Activated CD8-positive, alpha-beta memory T cell treated with anti-CD3 and anti-CD28 coated beads, Interleukin-2, amount 50 U/mL, for 24 hours (primary cell): ENCODE data around the gene DDX10.
"Not testable (repeated sequence)": the region's sequence is repeated elsewhere in the genome, so short reads cannot be mapped to it uniquely, and the experiment has no call there.

ENCODE experiments used
- DNase-seq: peaks from one replicate; pipeline ENCODE4 v3.0.0-alpha.2; 2020; ENCODE audit errors: extremely low read depth

The DDX10 gene

DNA sequence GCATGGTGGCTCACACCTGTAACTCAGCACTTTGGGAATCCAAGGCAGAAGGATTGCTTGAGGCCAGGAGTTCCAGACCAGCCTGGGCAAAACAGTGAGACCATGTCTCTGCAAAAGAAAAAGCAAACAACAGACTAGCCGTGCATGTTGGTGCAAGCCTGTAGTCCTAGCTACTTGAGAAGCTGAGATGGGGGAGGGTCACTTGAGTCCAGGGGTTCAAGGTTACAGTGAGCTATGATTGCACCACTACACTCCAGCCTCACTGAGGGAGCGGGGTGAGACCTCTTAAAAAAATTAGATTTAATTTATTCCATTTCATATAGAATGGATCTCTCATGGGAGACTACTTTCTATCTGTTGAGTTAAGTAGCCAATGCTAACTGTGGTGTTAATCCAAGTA lies 50.4 kb downstream of the DDX10 start:
- DNase-seq: no peak

DNA sequence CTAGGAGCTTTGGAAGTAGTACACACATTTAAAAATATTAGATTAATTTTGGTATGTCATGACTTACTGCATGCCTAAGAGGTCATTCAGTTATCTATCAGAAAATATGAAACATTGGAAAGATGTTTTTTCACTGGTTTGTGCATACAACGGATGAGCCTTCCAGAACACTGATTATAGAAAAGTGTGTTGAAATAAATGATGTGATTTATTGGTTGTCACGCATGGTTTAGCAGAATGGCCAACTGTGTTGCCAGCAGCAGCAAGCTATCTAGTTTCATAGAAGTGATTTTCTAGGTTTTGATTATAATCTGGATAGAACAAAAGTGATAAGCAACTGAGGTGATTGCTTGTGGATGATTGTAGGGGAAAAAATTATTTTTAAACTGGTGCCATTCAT lies 53.6 kb downstream of the DDX10 start:
- DNase-seq: no peak

DNA sequence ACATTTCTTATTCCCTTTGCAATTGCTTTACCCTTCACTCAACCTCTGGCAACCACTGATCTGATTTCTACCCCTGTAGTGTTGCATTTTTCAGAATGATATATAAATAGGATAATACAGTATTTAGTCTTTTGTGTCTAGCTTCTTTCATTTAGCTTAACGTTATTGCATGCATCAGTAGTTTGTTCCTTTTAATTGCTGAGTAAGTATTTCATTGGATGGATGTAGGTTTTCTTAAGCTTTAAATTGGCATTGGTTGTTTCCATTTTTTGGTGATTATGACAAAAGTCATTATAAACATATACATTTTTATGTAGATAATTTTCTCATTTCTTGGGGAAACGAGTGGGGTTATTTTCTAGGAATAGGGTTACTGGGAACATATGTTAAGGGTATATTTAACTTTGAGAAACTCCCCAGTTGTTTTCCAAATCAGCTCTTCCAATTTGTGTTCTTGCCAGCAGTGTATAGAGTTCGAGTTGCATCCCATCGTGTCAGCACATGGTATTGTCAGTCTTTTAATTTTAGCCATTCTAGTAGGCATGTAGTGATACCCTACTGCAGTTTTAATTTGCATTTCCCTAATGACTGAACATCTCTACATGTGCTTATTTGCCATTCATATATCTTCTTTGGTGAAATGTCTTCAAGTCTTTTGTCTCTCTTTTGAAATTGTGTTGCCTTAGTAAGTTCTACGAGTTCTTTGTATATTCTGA lies 60.3 kb downstream of the DDX10 start:
- no peak for DNase-seq

DNA sequence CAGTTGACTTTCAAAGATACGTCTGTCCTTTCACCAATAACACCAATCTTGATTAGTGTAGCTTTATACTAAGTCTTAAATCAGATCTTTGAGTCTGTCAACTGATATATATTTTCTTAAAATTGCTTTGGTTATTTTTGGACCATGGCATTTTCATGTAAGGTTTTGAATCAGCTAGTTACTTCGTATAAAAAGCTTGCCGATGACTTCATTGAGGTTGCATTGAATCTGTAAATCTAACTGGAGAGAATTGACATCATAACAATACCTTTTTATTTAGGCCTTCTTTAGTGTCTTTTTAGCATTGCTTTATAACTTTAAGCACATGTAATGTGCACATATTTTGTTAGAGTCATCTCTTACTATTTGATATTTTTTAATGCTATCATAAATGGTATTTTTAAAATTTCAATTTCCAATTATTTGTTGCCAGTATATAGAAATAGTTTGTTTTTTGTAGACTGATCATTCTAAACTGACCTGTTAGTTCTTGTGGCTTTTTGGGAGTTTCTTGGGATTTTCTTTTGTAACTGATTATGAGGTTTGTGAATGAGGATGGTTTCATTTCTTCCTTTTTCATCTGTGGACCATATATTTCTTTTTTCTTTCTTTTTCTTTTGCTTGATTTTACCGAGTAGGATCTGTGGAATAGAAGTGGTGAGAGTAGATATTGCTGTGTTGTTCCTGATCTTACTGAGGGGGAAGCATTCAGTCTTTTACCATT lies 61.4 kb downstream of the DDX10 start:
- DNase-seq: no peak

DNA sequence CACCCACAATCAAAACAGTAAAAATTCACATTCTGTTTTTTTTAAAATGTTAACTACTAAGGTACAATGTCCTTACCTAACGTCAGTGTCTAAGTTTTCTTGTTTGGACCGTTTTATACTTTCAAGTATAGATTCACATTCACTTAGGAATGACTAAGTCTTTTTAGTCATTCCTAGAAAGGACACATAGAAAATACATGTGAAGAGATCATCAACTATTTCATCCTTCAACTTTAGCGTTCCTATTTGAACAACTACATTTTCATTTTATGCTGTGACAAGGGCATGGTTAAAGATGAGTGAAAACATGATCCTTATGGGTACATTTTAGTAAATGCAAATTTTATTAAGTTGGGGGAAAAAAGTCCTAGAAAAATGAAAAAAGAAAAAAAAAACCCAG lies 62.8 kb downstream of the DDX10 start:
- DNase-seq: no peak

DNA sequence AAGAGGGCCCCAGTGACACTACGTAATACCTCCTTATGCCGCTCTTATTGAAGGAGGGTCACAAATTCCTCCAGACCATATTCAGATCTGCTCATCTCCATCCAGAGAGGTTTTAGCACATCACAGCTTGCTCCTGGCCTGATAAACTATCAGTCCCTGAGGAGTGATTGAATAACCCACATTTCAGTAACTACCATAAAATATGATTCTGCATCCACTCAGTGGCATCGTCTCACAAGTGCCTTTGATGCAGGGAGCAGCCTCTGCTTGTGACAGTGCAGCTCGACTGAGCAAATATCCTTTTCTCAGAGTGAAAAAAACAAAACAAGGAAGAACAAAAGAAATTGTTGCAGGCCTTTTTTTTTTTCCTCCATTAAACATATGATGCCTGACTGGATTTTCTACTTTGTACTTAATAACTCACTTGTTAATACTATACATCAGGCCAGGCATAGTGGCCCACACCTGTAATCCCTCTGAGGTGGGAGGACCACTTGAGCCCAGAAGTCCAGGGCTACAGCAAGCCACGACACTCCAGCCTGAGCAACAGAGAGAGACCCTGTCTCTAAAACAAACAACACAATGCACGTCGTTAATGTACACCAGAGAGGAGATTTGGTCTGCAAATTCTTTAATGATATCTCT lies 64.5 kb downstream of the DDX10 start:
- DNase-seq: no peak

DNA sequence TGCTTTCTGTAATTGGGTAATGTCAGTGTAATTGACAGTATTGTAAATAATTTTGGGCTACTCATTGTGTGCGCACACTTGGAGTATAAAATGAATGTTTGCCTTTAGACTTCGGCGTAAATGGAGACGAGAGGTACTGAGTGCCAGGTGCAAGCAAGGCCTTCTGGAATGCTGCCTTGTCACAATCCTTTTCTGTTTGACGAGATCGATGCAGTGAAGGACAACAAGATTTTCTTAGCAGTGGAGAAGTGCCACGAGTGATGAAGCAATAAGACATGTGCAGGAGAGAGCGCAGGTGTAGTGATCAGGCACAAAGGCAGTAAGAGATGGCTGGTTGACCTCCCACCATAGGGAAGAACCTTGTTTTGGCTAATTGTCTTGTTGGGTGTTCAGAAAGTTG lies 67.5 kb downstream of the DDX10 start:
- no peak for DNase-seq

DNA sequence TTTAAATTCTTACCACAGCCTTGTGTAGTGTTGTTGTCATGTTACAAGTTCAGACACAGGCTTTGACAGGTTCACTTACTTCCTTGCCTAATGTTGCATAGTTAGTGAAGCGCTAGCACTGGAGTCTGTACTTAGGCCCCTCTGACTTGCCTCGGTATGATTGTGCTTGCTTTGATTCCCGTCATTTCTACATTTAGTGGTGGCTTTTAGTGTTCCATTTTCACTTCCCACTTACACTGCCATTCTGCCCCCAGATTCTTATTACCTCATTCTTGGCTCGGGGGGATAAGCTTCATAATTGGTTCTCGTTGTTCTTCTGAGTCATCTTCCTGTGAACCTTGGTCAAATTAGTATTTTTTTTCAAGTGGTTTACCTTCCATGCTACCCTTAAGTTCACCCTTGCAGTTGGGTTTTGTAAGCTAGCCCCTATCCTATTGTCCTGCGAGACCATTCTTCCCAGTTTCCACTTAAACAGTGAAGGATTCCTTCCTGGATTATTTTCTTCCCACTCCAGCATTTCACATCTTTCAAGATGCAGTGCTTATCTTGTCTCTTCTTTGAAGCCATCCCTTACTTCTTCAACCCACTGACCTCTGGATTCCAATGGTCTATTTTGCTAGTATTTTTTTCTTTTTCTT lies 68.7 kb downstream of the DDX10 start:
- peak; percentile 15 for DNase-seq

DNA sequence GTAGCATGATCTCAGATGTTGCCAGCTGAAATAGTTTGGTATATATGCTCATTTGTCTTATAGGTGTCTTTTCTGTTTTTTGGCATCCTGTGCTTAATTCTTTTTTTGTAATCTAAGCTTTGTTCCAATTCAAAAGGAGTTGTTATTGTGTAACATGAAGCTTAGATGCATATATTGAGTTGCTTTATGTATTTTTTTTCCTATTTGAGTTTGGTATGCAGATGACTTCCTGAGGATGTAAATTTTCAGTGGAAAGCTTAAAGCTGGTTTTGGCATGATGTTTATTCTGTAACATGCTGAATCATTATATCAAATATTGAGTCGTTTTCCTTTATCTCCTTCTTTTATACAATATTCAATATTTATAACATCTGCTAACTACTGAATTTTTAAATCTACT lies 69.4 kb downstream of the DDX10 start:
- DNase-seq: no peak

DNA sequence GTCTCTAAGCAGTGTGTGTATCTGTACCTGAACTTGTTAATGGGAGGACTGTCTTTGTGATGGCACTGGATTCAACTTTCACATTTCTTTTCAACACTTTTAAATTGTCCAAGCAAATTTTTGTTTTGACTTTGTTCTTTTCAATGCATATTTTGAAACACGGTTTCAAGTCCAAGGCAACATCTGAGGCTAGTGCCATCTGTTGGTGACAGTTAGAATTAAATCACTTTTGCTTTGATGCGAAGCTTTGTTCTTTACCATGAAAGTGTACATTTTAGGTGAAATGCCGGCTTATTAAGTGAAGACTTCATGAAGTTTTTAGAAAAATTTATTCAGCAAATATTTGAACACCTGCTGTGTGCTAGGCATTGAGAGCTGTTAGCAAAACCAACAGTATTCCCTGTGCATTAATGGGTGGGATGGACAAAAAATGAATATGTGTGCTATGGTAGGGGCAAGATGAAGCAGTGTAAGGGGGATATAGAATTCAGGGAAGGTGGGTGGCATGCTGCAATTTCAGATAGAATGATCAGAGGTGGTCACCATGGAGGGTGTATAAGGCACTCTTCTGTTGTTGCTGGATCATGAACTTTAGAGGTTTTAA lies 70.2 kb downstream of the DDX10 start:
- DNase-seq: no peak

DNA sequence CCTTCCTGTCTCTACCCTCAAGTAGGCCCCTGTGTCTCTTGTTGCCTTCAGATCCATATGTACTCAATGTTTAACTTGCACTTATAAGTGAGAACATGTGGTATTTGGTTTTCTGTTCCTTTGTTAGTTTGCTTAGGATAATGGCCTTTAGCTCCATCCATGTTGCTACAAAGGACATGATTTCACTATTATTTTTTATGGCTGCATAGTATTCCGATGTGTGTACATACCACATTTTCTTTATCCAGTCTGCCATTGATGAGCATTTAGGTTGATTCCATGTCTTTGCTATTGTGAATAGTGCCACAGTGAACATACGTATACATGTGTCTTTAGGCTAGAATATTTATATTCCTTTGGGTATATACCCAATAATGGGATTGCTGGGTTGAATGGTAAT lies 75.3 kb downstream of the DDX10 start:
- DNase-seq: not testable (repeated sequence)

DNA sequence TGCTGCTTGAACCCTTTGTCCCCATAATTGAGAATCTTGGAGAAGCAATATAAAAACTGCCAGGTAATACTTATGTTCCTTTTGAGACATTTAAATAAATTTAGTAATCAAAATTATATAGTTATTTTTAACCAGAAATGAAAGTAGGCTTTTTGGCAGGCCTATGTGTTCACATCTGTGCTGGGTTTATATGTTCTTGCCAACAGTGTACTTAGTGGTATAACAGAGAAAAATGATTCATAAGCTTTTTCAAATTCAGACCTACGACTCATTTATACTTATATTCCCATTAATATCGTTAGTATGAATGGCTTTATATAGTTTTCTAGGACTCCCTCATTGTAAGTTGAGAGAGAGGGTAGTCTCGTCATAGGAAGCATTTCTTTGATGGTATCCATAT lies 79.0 kb downstream of the DDX10 start:
- no peak for DNase-seq

DNA sequence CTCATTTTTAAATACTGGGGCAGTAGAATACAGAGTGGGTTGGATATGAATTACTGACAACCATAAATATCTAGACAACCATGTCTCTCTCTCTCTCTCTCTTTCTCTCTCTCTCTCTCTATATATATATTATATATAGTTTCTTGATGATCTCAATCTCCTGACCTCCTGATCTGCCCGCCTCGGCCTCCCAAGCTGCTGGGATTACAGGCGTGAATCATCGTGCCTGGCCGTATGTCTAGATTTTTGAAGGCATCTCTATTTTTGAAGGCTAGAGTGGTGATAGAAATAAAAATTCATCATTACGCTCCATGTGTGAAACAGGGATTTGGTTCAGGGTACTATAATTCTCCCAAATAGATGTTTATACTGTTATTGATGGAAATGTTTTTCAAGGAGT lies 84.1 kb downstream of the DDX10 start:
- DNase-seq: no peak

DNA sequence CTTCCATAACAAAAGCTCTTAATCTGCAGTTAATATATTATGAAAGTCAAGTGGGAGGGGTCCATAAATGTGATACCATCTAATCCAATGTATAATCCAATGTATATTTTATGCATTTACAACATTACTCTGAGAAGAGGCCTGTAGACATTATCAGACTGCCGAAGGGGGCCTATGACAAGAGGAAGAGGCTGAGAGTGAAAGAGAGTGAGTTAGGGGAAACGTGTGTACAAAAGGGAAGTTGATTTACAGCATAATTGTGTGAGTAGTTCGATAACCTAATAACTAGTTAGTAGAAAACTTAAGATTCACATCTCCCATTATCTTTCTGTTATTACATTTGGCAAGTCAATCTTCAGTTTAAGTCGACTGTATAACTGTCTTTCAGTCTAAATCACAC lies 86.6 kb downstream of the DDX10 start:
- DNase-seq: no peak

DNA sequence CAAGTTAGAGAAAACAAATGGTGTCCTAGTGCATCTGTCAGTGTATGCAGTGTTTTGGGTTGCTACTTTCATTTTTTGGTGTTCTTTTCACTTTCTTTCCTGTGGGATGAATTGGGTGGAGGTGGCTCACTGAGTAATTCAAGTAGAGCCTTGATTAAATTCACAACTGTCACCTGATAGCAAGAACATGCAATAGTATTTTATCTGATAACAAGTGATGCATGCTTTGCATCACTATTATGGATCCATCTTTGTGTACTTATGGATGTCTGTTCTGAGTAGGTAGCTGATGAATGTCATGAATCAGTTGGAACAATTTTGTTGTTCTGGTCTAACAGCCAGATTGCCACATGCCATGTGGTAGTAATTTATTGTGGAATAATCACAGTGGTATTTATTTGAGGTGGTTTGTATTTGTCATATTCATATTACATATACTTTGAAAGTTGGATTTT lies 87.5 kb downstream of the DDX10 start:
- no peak for DNase-seq

DNA sequence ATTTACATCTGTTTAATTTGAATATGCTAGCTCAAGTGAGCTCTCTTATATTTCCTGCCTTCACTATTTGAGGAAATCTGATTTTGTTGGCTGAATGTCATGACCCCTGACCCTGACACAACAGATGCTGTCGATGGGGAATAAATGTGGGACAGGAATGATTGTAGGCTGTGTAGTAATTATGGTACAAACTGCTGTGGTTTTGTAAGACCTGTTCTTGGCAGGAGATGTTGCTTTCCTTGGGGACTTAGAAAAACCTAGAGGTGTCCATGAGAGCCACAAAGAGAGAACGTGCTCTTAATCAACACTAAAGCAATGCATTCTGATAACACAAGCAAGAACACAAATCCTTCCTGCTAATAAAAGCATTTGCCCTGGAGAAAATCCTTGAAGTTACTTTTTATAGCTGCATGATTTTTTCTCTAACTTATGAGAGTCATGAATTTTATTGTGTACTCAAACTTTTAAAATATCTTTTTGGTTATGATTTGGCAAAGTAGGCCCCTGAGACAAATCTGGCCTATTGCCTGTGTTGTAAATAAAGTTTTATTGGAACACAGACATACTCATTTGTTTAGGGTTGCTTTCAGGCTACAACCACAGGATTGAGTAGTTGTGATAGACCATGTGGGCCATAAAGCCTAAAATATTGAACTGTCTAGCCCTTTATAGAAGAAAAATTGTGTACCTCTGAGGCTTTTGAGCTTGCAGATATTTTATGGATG lies 90.2 kb downstream of the DDX10 start:
- no peak for DNase-seq

DNA sequence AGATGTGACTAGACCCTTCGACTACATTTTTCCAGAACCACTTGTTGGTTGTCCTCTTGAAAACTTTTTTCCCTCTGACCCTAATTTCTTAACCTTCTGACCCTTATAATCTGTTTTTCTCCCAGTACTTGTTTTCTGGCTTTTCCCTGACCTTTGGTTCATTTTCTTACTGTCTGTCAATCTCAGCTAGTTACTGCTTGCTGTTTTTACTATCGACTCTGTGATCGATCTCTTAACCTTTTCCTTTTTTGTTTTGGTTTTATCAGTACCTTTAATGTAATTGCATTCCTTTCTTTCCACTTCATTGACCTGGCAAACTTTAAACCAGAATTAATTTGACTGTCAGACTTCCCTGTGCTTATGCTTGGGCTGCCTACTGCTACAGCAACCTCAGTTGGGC lies 92.8 kb downstream of the DDX10 start:
- DNase-seq: no peak

DNA sequence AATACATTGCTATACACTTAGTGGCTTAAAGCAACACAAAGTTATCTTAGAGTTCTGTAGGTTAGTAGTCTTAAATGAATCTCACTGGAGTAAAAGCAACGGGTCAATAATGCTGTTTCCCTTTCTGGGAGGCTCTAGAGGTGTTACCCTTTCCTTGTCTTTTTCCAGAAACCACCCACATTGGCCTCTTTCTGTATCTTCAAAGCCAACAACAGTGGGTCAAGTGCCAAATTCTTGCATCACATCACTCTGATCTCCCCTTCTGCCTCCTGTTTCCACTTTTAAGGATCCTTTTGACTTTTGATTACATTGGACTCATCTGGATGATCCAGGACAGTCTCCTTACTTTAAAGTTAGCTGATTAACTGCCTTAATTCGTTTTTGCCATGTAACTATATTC lies 93.6 kb downstream of the DDX10 start:
- DNase-seq: no peak

DNA sequence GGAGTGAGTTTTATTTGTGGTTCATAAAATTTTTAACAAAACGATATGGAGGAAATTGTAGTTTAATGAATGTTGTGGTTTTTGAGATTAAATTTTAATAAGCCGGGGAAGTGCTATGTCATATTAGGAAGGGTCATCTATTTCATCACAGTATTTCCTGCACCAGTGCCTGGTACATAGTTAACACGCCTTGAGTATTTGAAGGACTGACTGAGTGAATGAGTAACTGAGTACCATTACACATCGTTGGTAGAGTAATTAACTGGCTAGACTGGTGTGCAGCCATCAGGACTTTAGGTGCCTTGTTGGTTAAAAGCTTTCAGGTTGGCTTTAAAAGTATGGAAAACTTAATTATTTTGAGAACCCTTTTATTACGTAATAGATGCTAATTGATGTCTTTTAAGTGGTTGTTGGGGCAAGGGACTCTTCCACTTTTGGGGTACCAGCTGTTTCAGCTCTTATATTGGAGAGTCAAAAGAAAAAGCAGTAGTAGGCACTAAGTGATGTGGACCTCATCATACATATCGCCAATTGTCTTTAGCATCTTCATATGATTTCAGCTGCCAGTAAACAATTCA lies 101.8 kb downstream of the DDX10 start:
- DNase-seq: no peak

DNA sequence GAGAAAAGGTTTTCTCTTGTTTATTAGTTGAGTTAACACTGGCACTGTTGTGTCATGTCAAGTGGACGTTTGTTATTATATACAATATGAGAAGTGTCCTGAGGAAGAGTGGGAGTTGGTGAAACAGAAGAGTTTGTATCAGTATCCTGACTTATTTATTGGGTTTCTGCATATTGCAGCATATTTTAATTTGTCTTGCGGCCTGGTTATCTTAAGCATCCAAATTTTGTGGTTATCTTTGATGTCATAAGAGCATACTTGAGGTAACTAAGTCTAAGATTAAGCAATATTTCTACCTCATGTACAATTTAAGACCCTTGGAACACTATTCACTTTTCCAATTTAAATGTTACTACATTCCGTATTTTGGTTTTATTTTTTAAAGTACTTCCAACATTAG lies 103.5 kb downstream of the DDX10 start:
- no peak for DNase-seq

DNA sequence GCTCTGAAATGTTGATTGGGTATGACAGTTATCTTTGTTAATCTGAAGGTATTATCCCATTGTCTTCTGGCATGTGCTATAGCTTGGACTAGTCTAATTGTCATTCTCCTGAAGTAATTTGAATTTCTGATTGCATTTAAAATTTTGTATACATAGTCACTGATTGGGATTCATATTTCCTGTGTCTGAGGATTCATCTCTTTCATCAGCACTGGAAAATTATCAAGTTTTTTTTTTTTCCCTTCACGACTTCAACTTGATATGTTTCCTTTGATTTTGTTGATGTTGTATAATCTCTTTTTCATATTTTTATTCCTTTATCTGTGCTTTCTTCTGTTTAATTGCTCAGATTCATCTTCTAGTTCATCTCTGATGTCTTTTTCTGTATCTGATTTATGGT lies 104.1 kb downstream of the DDX10 start:
- DNase-seq: no peak
